HS-5 (cell line): ENCODE measurements around the gene SHKBP1.
"Not testable (repeated sequence)": the region's sequence is repeated elsewhere in the genome, so short reads cannot be mapped to it uniquely, and the experiment has no call there.

Experiments
- DNase-seq: peaks from one replicate; pipeline ENCODE4 v3.0.0-alpha.2; 2012; ENCODE audit warnings: low read depth

SHKBP1 gene

GRCh38 chr19:40585241-40585981 is 8.7 kb downstream of the SHKBP1 start:
- peak; percentile 82 for DNase-seq

- DNase-seq, result no peak
Observed at GRCh38 chr19:40585982-40586422, 9.3 kb downstream of the SHKBP1 start.

DNA sequence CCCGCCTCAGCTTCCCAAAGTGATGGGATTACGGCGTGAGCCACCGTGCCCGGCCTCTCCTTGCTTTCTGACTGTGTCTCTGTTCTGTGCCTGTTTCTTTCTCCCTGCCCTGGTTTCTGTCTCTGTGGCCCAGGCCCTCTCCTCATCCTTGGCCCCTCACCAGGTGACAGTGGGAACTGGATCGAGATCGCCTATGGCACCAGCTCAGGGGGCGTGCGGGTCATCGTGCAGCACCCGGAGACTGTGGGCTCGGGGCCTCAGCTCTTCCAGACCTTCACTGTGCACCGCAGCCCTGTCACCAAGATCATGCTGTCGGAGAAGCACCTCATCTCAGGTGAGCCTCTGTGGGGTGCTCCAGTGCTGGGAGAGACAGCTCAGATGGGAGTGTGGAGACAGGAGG is 9.9 kb downstream of the SHKBP1 start:
- DNase-seq, result no peak

DNA sequence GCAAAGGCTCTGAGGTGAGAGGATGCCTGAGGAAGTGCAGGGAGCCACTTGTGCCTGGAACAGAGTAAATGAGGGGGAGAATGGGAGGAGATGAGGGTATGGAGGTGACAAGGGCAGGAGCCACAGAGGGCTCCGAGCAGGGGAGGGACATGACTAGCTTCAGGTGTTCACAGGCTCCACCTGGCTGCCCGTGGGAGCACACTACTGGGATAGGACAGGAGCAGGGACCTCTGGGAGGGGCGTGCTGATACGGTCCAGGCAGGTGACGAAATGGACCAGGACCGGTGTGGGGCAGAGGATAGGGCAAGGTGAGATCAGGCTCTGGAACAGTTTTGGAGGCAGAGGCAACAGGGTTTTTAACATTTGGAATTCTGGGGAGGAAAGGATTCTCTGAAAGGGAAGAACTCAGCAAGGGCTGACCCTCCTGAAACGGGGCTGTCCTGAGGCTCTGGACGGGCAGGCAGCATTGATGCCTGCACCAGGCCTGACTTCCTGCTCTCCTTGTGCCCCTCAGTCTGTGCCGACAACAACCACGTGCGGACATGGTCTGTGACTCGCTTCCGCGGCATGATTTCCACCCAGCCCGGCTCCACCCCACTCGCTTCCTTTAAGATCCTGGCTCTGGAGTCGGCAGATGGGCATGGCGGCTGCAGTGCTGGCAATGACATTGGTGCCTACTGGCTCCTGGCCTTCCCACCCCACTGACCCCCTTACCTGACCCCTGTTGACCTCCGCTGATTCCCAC is 11.6 kb downstream of the SHKBP1 start:
- DNase-seq, result no peak

DNA sequence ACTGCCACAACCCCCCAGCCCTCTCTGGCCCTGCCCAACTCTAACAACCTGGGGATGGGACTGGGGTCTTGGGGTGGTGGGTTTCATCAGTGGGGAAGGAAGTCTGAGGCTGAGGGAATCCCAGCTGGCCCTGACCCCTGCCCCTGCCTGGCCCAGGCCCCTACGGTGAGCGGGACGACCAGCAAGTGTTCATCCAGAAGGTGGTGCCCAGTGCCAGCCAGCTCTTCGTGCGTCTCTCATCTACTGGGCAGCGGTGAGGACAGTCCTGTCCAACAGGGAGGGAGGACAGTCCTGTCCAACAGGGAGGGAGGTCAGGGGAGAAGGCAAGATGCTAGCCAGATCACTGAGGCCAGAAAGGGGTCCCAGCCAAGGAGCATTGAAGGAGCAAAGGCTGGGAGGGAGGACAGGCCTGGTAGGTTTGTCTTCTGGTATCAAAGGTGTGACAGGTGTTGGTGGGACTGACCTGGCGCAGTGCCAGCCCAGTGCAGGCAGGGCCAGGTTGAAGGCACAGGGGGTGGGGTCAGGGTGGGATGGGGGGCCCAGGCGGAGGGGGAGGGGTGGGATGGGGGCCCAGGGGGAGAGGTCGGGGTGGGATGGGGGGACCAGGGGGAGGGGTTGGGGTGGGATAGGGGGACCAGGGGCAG is 12.4 kb downstream of the SHKBP1 start:
- no peak for DNase-seq

GRCh38 chr19:40589591-40590429 is 13.1 kb downstream of the SHKBP1 start:
- DNase-seq, result no peak

- no peak for DNase-seq
Observed at GRCh38 chr19:40590464-40591265, 14.0 kb downstream of the SHKBP1 start.

DNA sequence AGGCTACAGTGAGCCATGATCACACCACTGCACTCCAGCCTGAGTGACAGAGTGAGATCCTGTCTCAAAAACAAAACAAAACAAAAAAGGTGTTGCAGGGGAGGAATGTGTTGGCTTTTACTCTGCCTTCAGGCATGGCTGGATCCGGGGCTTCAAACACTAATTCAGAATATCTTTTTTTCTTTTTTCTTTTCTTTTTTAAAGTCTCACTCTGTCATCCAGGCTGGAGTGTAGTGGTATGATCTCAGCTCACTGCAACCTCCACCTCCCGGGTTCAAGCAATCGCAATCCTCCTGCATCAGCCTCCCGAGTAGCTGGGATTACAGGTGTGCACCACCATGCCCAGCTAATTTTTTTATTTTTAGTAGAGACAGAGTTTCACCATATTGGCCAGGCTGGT is 15.1 kb downstream of the SHKBP1 start:
- not testable (repeated sequence) for DNase-seq

- no peak for DNase-seq
Observed at GRCh38 chr19:40592170-40592569, 15.5 kb downstream of the SHKBP1 start.

DNA sequence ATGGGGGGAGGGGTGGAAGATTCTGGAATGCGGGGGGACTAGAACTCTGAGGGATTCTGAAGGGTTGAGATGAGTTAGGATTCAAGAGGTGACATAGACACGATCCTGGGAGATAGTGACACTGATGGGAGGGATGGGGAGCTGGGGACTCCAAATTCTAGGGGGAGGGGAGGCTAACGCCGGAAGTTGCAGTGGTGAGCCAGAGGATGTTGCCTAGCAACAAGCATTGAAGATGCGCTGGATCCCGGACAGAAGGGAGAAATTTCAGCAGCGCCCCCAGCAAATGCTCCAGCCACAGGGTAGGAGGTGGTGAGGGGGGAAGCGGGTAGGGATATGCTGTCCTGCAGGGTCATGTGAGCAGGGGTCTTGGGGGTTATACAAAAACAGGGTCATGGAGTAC is 17.6 kb downstream of the SHKBP1 start:
- no peak for DNase-seq

GRCh38 chr19:40594657-40595091 is 18.0 kb downstream of the SHKBP1 start:
- DNase-seq, result no peak

DNA sequence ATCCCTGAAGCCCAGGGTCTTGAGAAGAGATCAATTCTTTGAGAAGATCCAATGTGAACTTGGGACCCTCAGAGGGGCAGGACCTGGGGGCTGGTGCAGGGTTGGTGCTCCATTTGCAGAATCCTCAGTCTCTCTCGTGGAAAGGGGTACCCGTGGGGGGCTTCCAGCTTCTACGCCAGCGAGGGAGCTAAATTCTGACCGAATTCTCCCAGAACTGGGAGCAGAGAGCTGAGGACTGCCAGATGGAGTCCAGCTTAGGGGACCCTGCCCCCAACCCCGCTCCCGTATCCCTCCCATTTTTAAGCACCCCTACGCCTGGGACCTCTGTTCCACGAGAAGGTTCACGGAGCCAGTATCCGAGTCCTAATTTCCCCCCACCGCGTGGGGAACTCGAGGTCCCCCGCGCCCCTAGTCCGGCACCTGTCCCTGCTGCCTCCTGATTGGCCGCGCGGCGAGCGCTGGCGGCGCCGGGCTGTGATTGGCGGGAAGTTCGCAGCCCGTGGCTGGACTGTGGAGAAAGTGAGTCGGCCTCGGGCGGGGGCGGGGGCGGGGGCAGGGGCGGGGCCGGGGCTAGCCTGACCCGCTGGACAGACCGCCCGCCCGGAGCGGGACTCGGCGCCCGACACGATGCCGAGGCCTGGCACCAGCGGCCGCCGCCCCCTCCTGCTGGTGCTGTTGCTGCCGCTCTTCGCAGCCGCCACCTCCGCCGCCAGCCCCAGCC is 20.1 kb downstream of the SHKBP1 start:
- no peak for DNase-seq

- DNase-seq, result no peak
Observed at GRCh38 chr19:40597329-40597838, 20.7 kb downstream of the SHKBP1 start.

- peak; percentile 76 for DNase-seq
Observed at GRCh38 chr19:40598121-40598917, 21.6 kb downstream of the SHKBP1 start.

- no peak for DNase-seq
Observed at GRCh38 chr19:40598918-40599307, 22.2 kb downstream of the SHKBP1 start.

- no peak for DNase-seq
Observed at GRCh38 chr19:40599331-40599901, 22.7 kb downstream of the SHKBP1 start.

DNA sequence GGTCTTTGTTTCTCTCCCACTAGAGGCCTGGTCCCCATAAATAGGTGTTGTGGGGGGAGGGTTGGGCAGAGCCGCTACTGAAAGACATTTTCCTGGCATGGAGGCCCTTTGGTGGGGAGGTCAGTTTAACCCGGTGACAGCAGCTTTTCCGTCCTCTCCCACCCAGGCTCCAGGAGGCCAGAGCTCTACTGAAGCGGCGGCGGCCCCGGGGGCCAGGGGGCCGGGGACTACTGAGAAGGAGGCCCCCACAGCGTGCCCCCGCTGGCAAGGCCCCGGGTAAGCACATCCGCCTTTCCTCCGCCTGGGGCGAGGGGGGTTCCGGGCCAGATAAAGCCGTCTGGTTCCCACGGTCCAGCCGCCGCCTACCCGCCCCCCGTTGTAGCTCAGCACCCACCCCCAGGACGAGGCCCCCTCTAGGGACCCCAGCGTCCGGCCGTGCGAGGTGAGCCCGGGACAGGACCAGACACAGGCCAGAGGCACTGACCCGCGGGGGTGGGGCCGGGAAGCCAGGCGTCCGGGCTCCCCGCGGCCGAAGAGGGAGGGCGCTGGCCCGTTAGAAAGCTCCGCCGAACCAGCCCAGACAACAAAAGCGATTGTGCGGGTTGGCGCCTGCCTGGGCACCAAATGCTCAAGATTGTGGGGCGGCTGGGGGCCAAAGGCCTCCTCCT is 23.4 kb downstream of the SHKBP1 start:
- DNase-seq, result no peak

DNA sequence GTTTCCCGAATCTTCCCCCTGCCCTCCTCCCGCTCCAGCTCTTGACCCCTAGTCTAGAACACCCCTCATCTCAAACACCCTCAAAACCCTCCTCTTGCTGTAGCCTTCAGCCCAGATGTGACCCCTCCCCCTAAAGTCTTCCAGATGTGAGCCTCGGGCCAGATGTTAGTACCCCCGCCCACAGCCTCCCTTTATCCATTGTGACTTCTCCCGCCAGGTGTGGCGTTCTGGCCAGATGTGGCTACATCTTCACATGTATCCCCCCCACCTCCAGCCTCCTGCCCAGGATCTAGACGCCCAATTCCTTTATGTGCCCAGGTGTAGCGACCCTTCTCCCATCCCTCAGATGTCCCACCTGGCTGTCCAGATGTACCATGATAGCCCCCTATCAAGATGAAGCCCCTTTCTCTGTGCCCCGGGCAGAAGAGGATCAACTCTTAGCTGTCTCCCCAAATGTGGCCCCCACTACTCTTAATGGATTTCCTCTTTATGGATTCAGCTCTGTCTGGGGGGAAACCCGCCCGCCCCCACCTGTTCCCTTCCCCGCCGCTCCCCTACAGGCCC is 24.0 kb downstream of the SHKBP1 start:
- no peak for DNase-seq
